ENCODE data around the gene LTC4S. TPM values are rescaled to one million over a fixed set of nuclear protein-coding genes. Genes with fewer than 3 reads are reported as not detected.

The LTC4S gene
- total RNA-seq, 1 experiment from 2014 or later = 2.4 TPM

DNA sequence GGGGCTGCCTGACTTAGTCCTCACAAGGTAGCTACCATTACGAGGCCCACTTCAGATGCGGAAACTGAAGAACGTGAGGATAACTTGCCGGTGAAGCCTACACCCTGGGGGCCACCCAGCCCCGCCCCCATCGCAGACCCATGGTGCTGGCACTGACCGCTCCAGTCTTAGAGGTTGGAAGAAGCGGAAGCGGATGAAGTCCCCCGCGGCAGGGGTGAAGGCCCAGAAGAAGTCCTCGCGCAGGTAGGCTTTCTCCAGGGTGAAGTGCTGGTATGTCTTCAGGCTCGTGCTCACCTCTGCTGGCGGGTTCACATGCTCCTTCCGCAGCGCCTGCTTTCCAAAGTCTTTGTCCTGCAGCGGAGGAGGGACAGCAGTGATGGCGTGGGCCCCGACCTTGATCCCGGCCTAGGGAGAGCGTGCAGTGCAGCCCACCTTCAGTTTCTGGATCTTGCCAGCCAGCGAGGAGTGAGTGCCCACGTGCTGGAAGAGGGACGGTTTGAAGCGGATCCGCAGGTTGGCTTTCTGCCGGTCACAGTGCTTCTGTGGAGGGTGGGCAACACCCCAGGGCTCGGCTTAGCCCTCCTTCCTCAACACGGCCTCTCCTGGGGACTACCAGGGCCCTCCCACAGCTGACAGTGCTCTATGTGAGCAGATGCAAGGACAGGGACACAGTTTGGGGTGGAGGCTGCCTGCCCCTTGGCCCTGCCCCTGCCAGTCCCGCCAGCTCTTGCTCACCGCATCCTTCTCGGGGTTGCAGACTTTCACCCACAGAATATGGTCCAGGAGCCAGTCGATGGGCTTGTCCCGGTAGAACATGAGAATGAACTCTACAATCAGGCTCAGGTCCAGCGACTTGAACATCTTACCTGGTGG is 5.2 kb downstream of the LTC4S start:
- no peak for DNase-seq
- POLR2A ChIA-PET = no interaction called here
- no peaks in the 10 kb centered on the region for H3K27me3 Mint-ChIP-seq (ENCODE audit: insufficient read depth, unreplicated experiment)
- CTCF ChIA-PET = no interaction called here
- intact Hi-C loops (cut with micrococcal nuclease; ENCODE audit: unreplicated experiment) = loop anchor here (10.0 kb wide), 1 partner anchor 124 kb away; no protein-coding TSS in a partner anchor
- no peaks in the 10 kb centered on the region for H3K9me3 Mint-ChIP-seq (ENCODE audit: unreplicated experiment)
- peaks cover 18% of the 10 kb centered on the region for H3K4me1 ChIP-seq
- no peak overlapping the region for H3K4me3 Mint-ChIP-seq (ENCODE audit: unreplicated experiment)
- no TSS peak for BruUV-seq (replicated peaks)
- H3K9me3 ChIP-seq = no peaks in the 10 kb centered on the region
- no peak overlapping the region for H3K4me3 ChIP-seq (ENCODE audit: low read depth, low read length)
- H3K27me3 ChIP-seq (replicated peaks; ENCODE audit: control insufficient read depth, insufficient read depth, low read length) = no peaks in the 10 kb centered on the region
- peaks cover 9% of the 10 kb centered on the region for H3K4me1 Mint-ChIP-seq (ENCODE audit: low read depth, unreplicated experiment)
- H3K36me3 Mint-ChIP-seq (ENCODE audit: insufficient read depth, unreplicated experiment) = peaks cover 85% of the 10 kb centered on the region
- TF ChIP-seq, protein P1, sequence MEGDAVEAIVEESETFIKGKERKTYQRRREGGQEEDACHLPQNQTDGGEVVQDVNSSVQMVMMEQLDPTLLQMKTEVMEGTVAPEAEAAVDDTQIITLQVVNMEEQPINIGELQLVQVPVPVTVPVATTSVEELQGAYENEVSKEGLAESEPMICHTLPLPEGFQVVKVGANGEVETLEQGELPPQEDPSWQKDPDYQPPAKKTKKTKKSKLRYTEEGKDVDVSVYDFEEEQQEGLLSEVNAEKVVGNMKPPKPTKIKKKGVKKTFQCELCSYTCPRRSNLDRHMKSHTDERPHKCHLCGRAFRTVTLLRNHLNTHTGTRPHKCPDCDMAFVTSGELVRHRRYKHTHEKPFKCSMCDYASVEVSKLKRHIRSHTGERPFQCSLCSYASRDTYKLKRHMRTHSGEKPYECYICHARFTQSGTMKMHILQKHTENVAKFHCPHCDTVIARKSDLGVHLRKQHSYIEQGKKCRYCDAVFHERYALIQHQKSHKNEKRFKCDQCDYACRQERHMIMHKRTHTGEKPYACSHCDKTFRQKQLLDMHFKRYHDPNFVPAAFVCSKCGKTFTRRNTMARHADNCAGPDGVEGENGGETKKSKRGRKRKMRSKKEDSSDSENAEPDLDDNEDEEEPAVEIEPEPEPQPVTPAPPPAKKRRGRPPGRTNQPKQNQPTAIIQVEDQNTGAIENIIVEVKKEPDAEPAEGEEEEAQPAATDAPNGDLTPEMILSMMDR (IDR thresholded peaks at IDR 0.05; ENCODE audit: insufficient read depth in 1 of 2, low read depth in 1 of 2, low read length in 1 of 2, severe bottlenecking in 1 of 2, unreplicated experiment in 1 of 2) = no peak
- no peak overlapping the region for H3K27ac Mint-ChIP-seq (ENCODE audit: unreplicated experiment)
- H3K36me3 ChIP-seq (ENCODE audit: control insufficient read depth, insufficient read depth, low read length) = peaks cover 10% of the 10 kb centered on the region

DNA sequence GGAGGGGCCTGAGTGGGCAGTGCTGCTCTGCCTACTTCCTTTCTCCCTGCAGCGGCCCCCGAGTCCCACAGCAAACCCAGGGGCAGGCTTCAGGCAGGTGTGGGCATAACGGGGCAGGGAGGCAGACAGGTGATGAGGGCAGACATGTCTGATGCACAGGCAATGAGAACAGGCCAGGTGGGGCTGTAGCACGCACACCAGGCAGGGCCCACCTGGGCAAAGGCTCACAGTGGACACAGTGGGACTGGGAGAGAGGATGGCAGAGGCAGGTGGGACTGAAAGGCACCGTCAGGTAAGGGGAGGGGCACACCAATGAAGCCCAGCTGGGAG is 5.8 kb downstream of the LTC4S start:
- Mint-ChIP-seq H3K9me3 (ENCODE audit: unreplicated experiment) (no peaks in the 10 kb centered on the region), H3K36me3 (ENCODE audit: insufficient read depth, unreplicated experiment) (peaks cover 83% of the 10 kb centered on the region), H3K4me3 (ENCODE audit: unreplicated experiment) (no peak overlapping the region), H3K4me1 (ENCODE audit: low read depth, unreplicated experiment) (peaks cover 15% of the 10 kb centered on the region), H3K27ac (ENCODE audit: unreplicated experiment) (no peak overlapping the region), H3K27me3 (ENCODE audit: insufficient read depth, unreplicated experiment) (no peaks in the 10 kb centered on the region)
- TF ChIP-seq, protein P1 (IDR thresholded peaks at IDR 0.05; ENCODE audit: insufficient read depth in 1 of 2, low read depth in 1 of 2, low read length in 1 of 2, severe bottlenecking in 1 of 2, unreplicated experiment in 1 of 2) = no peak
- H3K4me1 ChIP-seq = peaks cover 21% of the 10 kb centered on the region
- DNase-seq = no peak
- no TSS peak for BruUV-seq (replicated peaks)
- intact Hi-C loops (cut with micrococcal nuclease; ENCODE audit: unreplicated experiment) = loop anchor here (10.0 kb wide), 1 partner anchor 125 kb away; no protein-coding TSS in a partner anchor
- ChIA-PET CTCF (no interaction called here), POLR2A (no interaction called here)
- no peak overlapping the region for H3K4me3 ChIP-seq (ENCODE audit: low read depth, low read length)
- no peaks in the 10 kb centered on the region for H3K27me3 ChIP-seq (replicated peaks; ENCODE audit: control insufficient read depth, insufficient read depth, low read length)
- no peaks in the 10 kb centered on the region for H3K9me3 ChIP-seq
- peaks cover 10% of the 10 kb centered on the region for H3K36me3 ChIP-seq (ENCODE audit: control insufficient read depth, insufficient read depth, low read length)

DNA sequence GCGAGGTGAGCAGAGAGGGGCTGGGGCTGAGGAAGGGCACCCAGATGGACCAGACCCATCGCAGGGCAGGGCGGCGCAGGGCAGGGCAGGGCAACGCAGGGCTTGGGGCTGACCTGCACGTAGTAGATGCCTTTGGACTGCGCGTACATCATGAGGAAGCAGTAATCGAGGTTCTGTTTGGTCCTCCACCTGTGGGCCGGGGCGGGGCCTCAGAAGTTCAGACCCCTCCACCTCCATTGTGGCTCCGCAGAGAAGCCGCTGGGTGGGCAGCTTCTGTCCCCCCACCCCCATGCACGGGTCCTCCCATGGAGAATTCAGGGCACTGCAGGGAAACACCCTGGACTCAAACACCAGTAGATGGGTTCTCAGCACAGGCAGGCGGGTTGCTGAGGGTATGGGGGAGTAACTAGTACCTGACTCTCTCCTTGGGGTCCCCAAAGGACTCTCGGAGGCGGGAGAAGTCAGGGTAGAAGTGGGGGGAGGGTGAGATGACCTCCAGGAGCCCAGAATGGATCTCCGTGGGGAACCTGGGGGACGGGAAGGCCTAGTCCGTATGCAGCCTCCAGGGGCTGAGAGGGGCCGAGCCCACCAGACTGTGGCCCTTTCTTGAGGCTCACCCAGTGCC is 6.4 kb downstream of the LTC4S start:
- Histone ChIP-seq H3K4me3 (ENCODE audit: low read depth, low read length) (no peak overlapping the region), H3K9me3 (no peaks in the 10 kb centered on the region), H3K27me3 (replicated peaks; ENCODE audit: control insufficient read depth, insufficient read depth, low read length) (no peaks in the 10 kb centered on the region), H3K36me3 (ENCODE audit: control insufficient read depth, insufficient read depth, low read length) (peaks cover 10% of the 10 kb centered on the region), H3K4me1 (peaks cover 23% of the 10 kb centered on the region)
- CTCF ChIA-PET = no interaction called here
- Mint-ChIP-seq H3K4me3 (ENCODE audit: unreplicated experiment) (no peak overlapping the region), H3K4me1 (ENCODE audit: low read depth, unreplicated experiment) (peaks cover 20% of the 10 kb centered on the region), H3K9me3 (ENCODE audit: unreplicated experiment) (no peaks in the 10 kb centered on the region), H3K36me3 (ENCODE audit: insufficient read depth, unreplicated experiment) (peaks cover 83% of the 10 kb centered on the region), H3K27me3 (ENCODE audit: insufficient read depth, unreplicated experiment) (no peaks in the 10 kb centered on the region), H3K27ac (ENCODE audit: unreplicated experiment) (no peak overlapping the region)
- no TSS peak for BruUV-seq (replicated peaks)
- POLR2A ChIA-PET = no interaction called here
- TF ChIP-seq, protein P1 (IDR thresholded peaks at IDR 0.05; ENCODE audit: insufficient read depth in 1 of 2, low read depth in 1 of 2, low read length in 1 of 2, severe bottlenecking in 1 of 2, unreplicated experiment in 1 of 2) = no peak
- intact Hi-C loops (cut with micrococcal nuclease; ENCODE audit: unreplicated experiment) = no loop called here
- no peak for DNase-seq

All from Caco-2 (cell line).